Measurements from ENCODE around the gene FRAS1. TPM values are rescaled to one million over a fixed set of nuclear protein-coding genes. Genes with fewer than 3 reads are reported as not detected.
"Not testable (repeated sequence)": the region's sequence is repeated elsewhere in the genome, so short reads cannot be mapped to it uniquely, and the experiment has no call there.

FRAS1 gene
- total and polyA plus RNA-seq, 4 experiments from 2014 or later, result not detected

DNA sequence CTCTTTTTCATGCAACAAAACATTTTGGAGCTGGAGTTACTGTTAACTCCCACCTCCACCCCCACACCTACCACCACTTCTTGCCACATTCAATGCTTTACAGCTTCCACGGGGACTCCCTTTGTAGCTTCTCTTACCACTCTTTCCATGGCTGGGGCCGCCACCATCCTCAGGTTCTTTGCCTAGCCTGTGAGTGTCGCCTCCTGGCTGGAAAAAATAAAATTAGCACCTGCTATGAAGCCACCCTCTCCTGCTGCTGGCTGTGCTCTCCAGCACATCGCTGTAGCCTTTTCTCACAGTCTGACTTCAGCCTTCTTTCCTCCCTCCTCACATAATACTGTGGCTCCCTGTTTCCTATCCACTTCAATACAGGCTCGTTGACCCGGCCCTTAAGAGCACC is 114.4 kb downstream of the FRAS1 start:
- H3K4me3 Mint-ChIP-seq, result no peak overlapping the region
- no peaks in the 10 kb centered on the region for H3K4me1 Mint-ChIP-seq
- Histone ChIP-seq H3K36me3 (ENCODE audit: insufficient read depth, low read length) (no peaks in the 10 kb centered on the region), H3K27ac (ENCODE audit: low read depth, low read length) (no peak overlapping the region), H3K4me3 (ENCODE audit: low read length in 2 of 2) (no peak overlapping the region), H3K27me3 (ENCODE audit: insufficient read depth, low read length) (no peaks in the 10 kb centered on the region), H3K4me1 (ENCODE audit: insufficient read depth, low read length) (no peaks in the 10 kb centered on the region), H3K9me3 (ENCODE audit: control insufficient read depth in 1 of 2, low read length in 2 of 2) (no peaks in the 10 kb centered on the region)
- H3K27ac Mint-ChIP-seq, result no peak overlapping the region
- DNase-seq, result no peak
- no peaks in the 10 kb centered on the region for H3K36me3 Mint-ChIP-seq
- POLR2A ChIA-PET (ENCODE audit: partially characterized antibody), result no interaction called here
- intact Hi-C loops (cut with micrococcal nuclease), result no loop called here
- CTCF ChIA-PET (ENCODE audit: partially characterized antibody), result interaction anchor here (0.7 kb wide), 1 partner anchor 89 kb away, joined by 3 read pairs; no protein-coding TSS in a partner anchor
- peaks cover 2 to 5% of the 10 kb centered on the region in 2 donors for H3K27me3 Mint-ChIP-seq
- H3K9me3 Mint-ChIP-seq, result peaks cover 0 to 4% (median 0%) of the 10 kb centered on the region in 8 donors

DNA sequence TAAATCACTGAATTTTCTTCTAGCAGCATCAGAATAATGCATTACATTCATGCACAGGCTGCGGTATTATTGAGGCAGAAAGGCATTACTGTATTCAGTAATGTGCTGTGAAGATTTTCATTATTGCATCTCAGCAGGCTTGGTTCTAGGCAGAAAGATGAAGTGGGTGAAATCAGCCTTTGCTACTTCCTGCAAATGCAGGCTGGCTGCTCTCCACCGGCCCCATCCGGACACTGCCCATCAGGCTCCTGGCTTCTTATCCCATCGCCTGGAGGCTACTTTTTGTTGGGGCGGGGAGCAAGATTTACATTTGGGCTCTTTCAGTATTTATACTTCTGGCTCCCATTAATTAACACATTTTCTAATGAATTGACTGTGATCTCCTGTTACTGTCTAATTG is 117.8 kb downstream of the FRAS1 start:
- Histone ChIP-seq H3K36me3 (ENCODE audit: insufficient read depth, low read length) (no peaks in the 10 kb centered on the region), H3K27ac (ENCODE audit: low read depth, low read length) (no peak overlapping the region), H3K9me3 (ENCODE audit: control insufficient read depth in 1 of 2, low read length in 2 of 2) (no peaks in the 10 kb centered on the region), H3K27me3 (ENCODE audit: insufficient read depth, low read length) (no peaks in the 10 kb centered on the region), H3K4me1 (ENCODE audit: insufficient read depth, low read length) (no peaks in the 10 kb centered on the region), H3K4me3 (ENCODE audit: low read length in 2 of 2) (no peak overlapping the region)
- intact Hi-C loops (cut with micrococcal nuclease), result no loop called here
- Mint-ChIP-seq H3K4me3 (no peak overlapping the region), H3K27ac (no peak overlapping the region), H3K27me3 (peaks cover 2 to 5% of the 10 kb centered on the region in 2 donors), H3K4me1 (no peaks in the 10 kb centered on the region), H3K36me3 (no peaks in the 10 kb centered on the region), H3K9me3 (peaks cover 0 to 4% (median 0%) of the 10 kb centered on the region in 8 donors)
- DNase-seq, result no peak
- CTCF ChIA-PET (ENCODE audit: partially characterized antibody), result interaction anchor here (0.6 kb wide), 1 partner anchor 227 kb away, joined by 5 read pairs; no protein-coding TSS in a partner anchor
- POLR2A ChIA-PET (ENCODE audit: partially characterized antibody), result no interaction called here

DNA sequence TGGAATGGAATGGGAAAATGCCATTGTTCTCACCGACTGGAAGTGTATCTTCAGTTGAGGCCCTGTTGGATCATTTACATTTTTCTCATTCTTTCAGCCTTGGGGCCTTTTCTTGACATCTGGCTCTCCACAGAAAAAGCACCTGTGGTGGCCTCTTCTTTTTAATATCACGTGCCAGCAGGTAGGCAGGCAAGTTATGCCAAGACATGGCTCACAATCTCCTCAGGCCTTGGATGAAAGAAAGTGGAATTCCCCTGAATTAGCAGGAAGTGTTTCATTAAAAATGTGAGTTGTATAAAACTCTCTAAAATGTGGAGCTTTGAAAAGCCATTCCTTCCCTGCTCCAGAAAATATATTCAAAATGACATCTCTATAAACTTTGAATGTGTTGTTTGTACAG is 122.1 kb downstream of the FRAS1 start:
- no peak overlapping the region for H3K4me3 Mint-ChIP-seq
- DNase-seq, result no peak
- no peaks in the 10 kb centered on the region for H3K9me3 ChIP-seq (ENCODE audit: control insufficient read depth in 1 of 2, low read length in 2 of 2)
- H3K4me1 ChIP-seq (ENCODE audit: insufficient read depth, low read length), result no peaks in the 10 kb centered on the region
- H3K36me3 Mint-ChIP-seq, result no peaks in the 10 kb centered on the region
- no peaks in the 10 kb centered on the region for H3K4me1 Mint-ChIP-seq
- ChIA-PET POLR2A (ENCODE audit: partially characterized antibody) (no interaction called here), CTCF (ENCODE audit: partially characterized antibody) (no interaction called here)
- peaks cover 1 to 3% of the 10 kb centered on the region in 2 donors for H3K27me3 Mint-ChIP-seq
- H3K27me3 ChIP-seq (ENCODE audit: insufficient read depth, low read length), result no peaks in the 10 kb centered on the region
- H3K9me3 Mint-ChIP-seq, result peaks cover 0 to 7% (median 0%) of the 10 kb centered on the region in 8 donors
- H3K27ac Mint-ChIP-seq, result no peak overlapping the region
- no peak overlapping the region for H3K4me3 ChIP-seq (ENCODE audit: low read length in 2 of 2)
- H3K36me3 ChIP-seq (ENCODE audit: insufficient read depth, low read length), result no peaks in the 10 kb centered on the region
- intact Hi-C loops (cut with micrococcal nuclease), result no loop called here
- no peak overlapping the region for H3K27ac ChIP-seq (ENCODE audit: low read depth, low read length)

DNA sequence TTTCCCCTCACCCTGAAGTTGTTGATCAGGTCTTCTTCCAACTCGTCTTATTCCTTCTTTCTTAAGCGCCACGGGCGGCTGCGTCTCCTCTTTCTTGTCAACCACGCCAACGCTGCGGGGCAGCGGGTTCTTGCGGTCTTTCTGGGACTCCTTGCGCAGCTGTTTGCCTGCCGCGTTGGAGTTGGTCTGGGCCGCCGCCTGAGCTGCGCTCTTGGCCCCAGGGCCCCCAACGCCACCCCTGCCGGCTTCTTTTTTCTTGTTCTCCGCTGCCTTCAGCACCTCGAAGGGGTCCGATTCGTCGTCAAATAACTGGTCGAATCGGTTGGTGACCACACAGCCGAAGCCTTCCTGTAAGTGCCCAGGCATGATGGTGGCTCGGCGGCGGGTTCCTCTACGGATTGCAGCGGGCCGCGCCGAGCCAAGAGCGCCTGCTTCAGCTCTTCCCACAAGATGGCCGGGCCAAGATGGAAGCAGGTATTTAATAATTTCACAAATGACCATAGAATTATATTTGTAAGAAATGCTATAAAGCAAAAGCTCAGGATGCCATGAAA is 124.6 kb downstream of the FRAS1 start:
- H3K27me3 Mint-ChIP-seq; DNase-seq; H3K27me3 ChIP-seq (ENCODE audit: insufficient read depth, low read length); H3K36me3 ChIP-seq (ENCODE audit: insufficient read depth, low read length); CTCF ChIA-PET (ENCODE audit: partially characterized antibody); H3K27ac Mint-ChIP-seq; intact Hi-C loops (cut with micrococcal nuclease); H3K4me3 ChIP-seq (ENCODE audit: low read length in 2 of 2); H3K9me3 Mint-ChIP-seq; H3K4me1 Mint-ChIP-seq; H3K4me1 ChIP-seq (ENCODE audit: insufficient read depth, low read length); POLR2A ChIA-PET (ENCODE audit: partially characterized antibody); H3K4me3 Mint-ChIP-seq; H3K36me3 Mint-ChIP-seq; H3K27ac ChIP-seq (ENCODE audit: low read depth, low read length); H3K9me3 ChIP-seq (ENCODE audit: control insufficient read depth in 1 of 2, low read length in 2 of 2): not testable (repeated sequence)

DNA sequence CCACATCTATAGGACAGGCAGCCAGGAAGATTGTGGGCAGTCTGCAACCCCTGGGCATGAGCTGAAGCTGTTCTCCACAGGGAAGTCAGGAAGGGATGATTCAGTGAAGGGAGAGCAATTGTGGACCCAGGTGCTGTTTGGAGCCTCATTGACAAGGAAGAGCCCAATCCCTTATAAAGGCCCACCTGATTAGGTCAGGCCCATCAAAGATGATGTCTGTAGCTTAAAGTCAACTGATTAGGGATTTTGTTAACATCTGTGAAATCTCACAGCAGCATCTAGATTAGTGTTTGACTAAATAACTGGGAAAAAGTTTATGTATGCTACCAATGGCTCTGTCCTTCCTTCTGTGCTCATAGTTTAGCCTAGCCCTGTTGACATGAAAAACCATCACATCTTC is 127.5 kb downstream of the FRAS1 start:
- Histone ChIP-seq H3K4me1 (ENCODE audit: insufficient read depth, low read length) (no peaks in the 10 kb centered on the region), H3K27ac (ENCODE audit: low read depth, low read length) (no peak overlapping the region), H3K27me3 (ENCODE audit: insufficient read depth, low read length) (no peaks in the 10 kb centered on the region), H3K9me3 (ENCODE audit: control insufficient read depth in 1 of 2, low read length in 2 of 2) (no peaks in the 10 kb centered on the region), H3K4me3 (ENCODE audit: low read length in 2 of 2) (no peak overlapping the region), H3K36me3 (ENCODE audit: insufficient read depth, low read length) (no peaks in the 10 kb centered on the region)
- intact Hi-C loops (cut with micrococcal nuclease), result no loop called here
- no peak for DNase-seq
- Mint-ChIP-seq H3K27me3 (peaks cover 0 to 3% of the 10 kb centered on the region in 2 donors), H3K4me1 (no peaks in the 10 kb centered on the region), H3K4me3 (no peak overlapping the region), H3K27ac (no peak overlapping the region), H3K36me3 (no peaks in the 10 kb centered on the region), H3K9me3 (peaks cover 0 to 3% (median 0%) of the 10 kb centered on the region in 8 donors)
- ChIA-PET POLR2A (ENCODE audit: partially characterized antibody) (no interaction called here), CTCF (ENCODE audit: partially characterized antibody) (no interaction called here)

DNA sequence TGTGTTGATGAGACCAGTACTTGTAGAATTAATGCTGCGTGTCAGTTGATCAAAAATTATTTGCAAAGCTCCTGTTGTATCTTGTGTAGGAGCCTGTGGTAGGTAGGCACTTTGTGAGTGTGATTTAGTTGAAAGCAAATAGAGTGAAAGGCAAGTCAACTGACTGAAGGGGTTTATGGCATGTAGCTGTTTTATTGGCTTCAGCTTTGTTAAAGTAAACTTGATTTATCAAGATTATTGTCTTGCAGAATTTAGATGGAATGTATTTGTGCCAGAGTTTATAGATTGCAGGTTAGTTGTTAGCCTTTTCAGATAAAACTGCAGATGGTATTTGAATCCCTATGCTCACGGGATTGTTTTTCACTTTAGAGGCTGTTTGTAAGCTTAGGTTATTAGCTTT is 128.0 kb downstream of the FRAS1 start:
- H3K4me1 Mint-ChIP-seq, result no peaks in the 10 kb centered on the region
- H3K9me3 Mint-ChIP-seq, result peaks cover 0 to 3% (median 0%) of the 10 kb centered on the region in 8 donors
- no peak overlapping the region for H3K4me3 Mint-ChIP-seq
- no peak for DNase-seq
- no peaks in the 10 kb centered on the region for H3K36me3 Mint-ChIP-seq
- Histone ChIP-seq H3K27me3 (ENCODE audit: insufficient read depth, low read length) (no peaks in the 10 kb centered on the region), H3K4me3 (ENCODE audit: low read length in 2 of 2) (no peak overlapping the region), H3K36me3 (ENCODE audit: insufficient read depth, low read length) (no peaks in the 10 kb centered on the region), H3K4me1 (ENCODE audit: insufficient read depth, low read length) (no peaks in the 10 kb centered on the region), H3K9me3 (ENCODE audit: control insufficient read depth in 1 of 2, low read length in 2 of 2) (no peaks in the 10 kb centered on the region), H3K27ac (ENCODE audit: low read depth, low read length) (no peak overlapping the region)
- peaks cover 0 to 3% of the 10 kb centered on the region in 2 donors for H3K27me3 Mint-ChIP-seq
- POLR2A ChIA-PET (ENCODE audit: partially characterized antibody), result no interaction called here
- intact Hi-C loops (cut with micrococcal nuclease), result no loop called here
- H3K27ac Mint-ChIP-seq, result no peak overlapping the region
- CTCF ChIA-PET (ENCODE audit: partially characterized antibody), result no interaction called here

DNA sequence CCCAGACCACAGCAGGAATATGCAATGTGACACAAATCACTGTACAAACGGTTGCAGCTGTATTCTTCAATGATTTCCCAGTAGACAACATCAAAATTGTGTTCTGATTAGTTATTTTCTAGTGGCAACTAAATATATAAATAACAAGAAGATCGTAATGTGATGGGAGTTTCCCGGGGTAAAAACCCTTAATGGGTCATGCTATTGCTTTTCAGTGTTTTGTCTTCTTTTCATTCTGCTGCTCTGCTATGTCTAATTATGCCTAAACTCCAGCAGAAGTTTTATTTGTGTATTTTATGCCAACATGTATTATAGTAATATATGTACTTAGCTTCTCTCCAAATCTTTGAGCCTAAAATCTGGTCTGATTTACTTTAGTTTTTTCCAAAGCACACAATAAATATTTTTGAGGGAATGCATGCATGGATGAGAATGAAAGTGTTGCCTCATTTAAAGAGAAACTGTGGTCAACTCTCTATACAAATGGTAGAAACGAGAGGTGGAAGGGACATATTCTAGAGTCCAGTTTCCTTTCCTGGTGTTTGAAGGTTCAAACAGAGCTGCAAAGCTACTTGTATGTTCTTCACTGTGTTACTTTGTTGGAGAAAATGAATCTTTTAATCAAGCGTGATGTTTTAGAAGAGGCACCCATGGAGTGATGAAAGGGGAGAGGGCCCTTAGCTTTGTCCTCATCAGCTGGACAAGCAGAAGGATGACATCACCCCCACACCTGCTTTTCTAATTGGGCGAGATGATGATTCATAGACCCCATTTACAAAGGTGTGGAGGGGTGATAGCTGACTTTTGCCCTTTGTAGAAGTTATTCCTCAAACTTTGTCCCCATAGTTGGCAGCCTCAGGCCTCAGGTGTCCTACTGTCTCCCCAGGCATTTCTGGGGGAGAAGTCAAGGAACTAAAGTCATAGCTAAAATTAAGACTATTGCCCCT is 129.7 kb downstream of the FRAS1 start:
- no peaks in the 10 kb centered on the region for H3K4me1 Mint-ChIP-seq

More for the DNA sequence above, 129.7 kb downstream of the FRAS1 start:
- Histone ChIP-seq H3K4me3 (ENCODE audit: low read length in 2 of 2) (no peak overlapping the region), H3K27me3 (ENCODE audit: insufficient read depth, low read length) (no peaks in the 10 kb centered on the region), H3K4me1 (ENCODE audit: insufficient read depth, low read length) (no peaks in the 10 kb centered on the region), H3K27ac (ENCODE audit: low read depth, low read length) (no peak overlapping the region), H3K36me3 (ENCODE audit: insufficient read depth, low read length) (no peaks in the 10 kb centered on the region), H3K9me3 (ENCODE audit: control insufficient read depth in 1 of 2, low read length in 2 of 2) (no peaks in the 10 kb centered on the region)
- DNase-seq, result no peak
- Mint-ChIP-seq H3K27me3 (no peaks in the 10 kb centered on the region), H3K4me3 (no peak overlapping the region), H3K9me3 (no peaks in the 10 kb centered on the region), H3K36me3 (no peaks in the 10 kb centered on the region), H3K27ac (no peak overlapping the region)
- POLR2A ChIA-PET (ENCODE audit: partially characterized antibody), result no interaction called here
- intact Hi-C loops (cut with micrococcal nuclease), result no loop called here
- CTCF ChIA-PET (ENCODE audit: partially characterized antibody), result no interaction called here

Measured in CD4-positive, alpha-beta memory T cell (primary cell).